HL-60 (cell line): ENCODE measurements around the gene CAPN9.

ENCODE experiments used
- GABPA ChIP-seq: IDR thresholded peaks from 2 replicates; pipeline ENCODE4 v1.6.1; 2012; ENCODE audit warnings: low read depth
- POLR2AphosphoS5 ChIP-seq: IDR thresholded peaks from 2 replicates; pipeline ENCODE4 v1.6.1; 2012; ENCODE audit warnings: low read depth
- TF ChIP-seq, protein P1 (sequence below): IDR thresholded peaks from one replicate; pipeline ENCODE4 v1.5.1; 2011; ENCODE audit warnings: low read length, control low read depth, inconsistent platforms; ENCODE audit not compliant: insufficient read depth
- TF ChIP-seq, protein P2 (sequence below): IDR thresholded peaks from 2 replicates; pipeline ENCODE4 v1.6.1; 2012; ENCODE audit warnings: low read depth; ENCODE audit not compliant: insufficient replicate concordance

DNA sequence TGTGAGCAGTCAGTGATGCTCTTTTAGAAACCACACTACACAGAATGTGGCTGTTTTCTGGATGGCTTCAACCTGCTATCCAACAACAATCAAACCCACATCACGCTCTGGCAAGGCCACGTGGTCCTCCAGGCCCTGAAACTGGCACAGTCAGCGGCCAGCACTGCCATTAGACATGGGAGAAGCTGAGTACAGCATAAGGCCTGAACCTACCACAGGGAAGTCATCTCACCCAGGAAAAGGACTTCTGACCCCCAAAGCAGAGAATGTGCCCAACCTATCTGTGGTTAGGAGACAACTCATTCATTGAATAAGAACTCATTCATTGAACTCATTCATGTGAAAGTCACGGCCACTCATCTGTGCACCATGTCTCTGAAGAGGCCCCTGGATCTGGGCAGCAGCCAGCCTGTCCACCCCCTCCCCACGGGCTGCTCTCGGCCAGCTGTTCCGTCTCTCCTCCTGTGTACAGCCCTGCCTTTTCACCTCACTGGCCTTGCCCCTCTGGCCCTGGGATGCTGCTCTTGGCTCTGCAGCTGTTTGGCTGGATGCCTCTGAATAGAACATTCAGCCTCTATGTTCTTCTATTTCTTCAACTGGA is 80.0 kb downstream of the CAPN9 start:
- TF ChIP-seq, protein P1, sequence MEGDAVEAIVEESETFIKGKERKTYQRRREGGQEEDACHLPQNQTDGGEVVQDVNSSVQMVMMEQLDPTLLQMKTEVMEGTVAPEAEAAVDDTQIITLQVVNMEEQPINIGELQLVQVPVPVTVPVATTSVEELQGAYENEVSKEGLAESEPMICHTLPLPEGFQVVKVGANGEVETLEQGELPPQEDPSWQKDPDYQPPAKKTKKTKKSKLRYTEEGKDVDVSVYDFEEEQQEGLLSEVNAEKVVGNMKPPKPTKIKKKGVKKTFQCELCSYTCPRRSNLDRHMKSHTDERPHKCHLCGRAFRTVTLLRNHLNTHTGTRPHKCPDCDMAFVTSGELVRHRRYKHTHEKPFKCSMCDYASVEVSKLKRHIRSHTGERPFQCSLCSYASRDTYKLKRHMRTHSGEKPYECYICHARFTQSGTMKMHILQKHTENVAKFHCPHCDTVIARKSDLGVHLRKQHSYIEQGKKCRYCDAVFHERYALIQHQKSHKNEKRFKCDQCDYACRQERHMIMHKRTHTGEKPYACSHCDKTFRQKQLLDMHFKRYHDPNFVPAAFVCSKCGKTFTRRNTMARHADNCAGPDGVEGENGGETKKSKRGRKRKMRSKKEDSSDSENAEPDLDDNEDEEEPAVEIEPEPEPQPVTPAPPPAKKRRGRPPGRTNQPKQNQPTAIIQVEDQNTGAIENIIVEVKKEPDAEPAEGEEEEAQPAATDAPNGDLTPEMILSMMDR: no peak
- TF ChIP-seq POLR2AphosphoS5 (no peak), GABPA (no peak)
- TF ChIP-seq, protein P2, sequence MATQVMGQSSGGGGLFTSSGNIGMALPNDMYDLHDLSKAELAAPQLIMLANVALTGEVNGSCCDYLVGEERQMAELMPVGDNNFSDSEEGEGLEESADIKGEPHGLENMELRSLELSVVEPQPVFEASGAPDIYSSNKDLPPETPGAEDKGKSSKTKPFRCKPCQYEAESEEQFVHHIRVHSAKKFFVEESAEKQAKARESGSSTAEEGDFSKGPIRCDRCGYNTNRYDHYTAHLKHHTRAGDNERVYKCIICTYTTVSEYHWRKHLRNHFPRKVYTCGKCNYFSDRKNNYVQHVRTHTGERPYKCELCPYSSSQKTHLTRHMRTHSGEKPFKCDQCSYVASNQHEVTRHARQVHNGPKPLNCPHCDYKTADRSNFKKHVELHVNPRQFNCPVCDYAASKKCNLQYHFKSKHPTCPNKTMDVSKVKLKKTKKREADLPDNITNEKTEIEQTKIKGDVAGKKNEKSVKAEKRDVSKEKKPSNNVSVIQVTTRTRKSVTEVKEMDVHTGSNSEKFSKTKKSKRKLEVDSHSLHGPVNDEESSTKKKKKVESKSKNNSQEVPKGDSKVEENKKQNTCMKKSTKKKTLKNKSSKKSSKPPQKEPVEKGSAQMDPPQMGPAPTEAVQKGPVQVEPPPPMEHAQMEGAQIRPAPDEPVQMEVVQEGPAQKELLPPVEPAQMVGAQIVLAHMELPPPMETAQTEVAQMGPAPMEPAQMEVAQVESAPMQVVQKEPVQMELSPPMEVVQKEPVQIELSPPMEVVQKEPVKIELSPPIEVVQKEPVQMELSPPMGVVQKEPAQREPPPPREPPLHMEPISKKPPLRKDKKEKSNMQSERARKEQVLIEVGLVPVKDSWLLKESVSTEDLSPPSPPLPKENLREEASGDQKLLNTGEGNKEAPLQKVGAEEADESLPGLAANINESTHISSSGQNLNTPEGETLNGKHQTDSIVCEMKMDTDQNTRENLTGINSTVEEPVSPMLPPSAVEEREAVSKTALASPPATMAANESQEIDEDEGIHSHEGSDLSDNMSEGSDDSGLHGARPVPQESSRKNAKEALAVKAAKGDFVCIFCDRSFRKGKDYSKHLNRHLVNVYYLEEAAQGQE: no peak
